ENCODE results near the gene RNASE8. TPM values are rescaled to one million over a fixed set of nuclear protein-coding genes. Genes with fewer than 3 reads are reported as not detected.

Gene RNASE8
- total RNA-seq, 1 experiment from 2014 or later, result not detected

DNA sequence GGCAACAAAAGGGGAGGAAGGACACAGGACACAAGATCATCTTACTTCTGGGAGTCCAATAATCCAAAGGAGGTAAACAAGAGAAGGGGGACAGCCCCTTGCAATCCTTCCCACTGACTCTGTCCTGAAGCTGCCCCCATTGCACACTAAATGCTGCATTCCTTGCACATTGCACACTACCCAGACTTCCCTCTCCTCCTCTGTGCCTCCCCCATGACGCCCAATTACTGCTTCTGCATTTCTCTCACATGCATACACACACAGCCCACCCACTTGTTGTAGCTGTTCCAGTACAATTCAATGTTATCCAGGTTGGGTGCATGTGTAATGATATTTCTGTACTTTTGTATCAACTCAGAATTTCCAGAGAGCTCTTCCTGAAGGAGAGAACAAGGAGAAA lies 38.3 kb upstream of the RNASE8 start:
- POLR2A ChIA-PET (ENCODE audit: unreplicated experiment), result no interaction called here
- Histone ChIP-seq H3K9me3 (ENCODE audit: low read length) (no peaks in the 10 kb centered on the region), H3K9me2 (replicated peaks; ENCODE audit: low read length) (no peaks in the 10 kb centered on the region), H3K36me3 (ENCODE audit: low read depth, low read length) (no peaks in the 10 kb centered on the region), H3F3A (ENCODE audit: low read length, unreplicated experiment) (no peaks in the 10 kb centered on the region), H3K27ac (ENCODE audit: low read length) (no peak overlapping the region), H3K4me2 (ENCODE audit: low read length) (no peak overlapping the region), H3K27me3 (ENCODE audit: low read length) (peaks cover 52% of the 10 kb centered on the region), H3K4me3 (ENCODE audit: low read length) (no peak overlapping the region), H3K4me1 (ENCODE audit: insufficient read depth, low read length) (0 out of 2 replicates have a peak, but pooled peaks cover under 1% of the 10 kb centered on the region), H3K9ac (ENCODE audit: low read length) (no peak overlapping the region), H2AFZ (ENCODE audit: low read length) (no peak overlapping the region), H4K20me1 (ENCODE audit: low read length) (no peaks in the 10 kb centered on the region), H3K79me2 (ENCODE audit: low read length) (no peaks in the 10 kb centered on the region)
- no peak for ATAC-seq
- intact Hi-C loops (cut with micrococcal nuclease), result no loop called here
- CTCF ChIA-PET, result no interaction called here
- TF ChIP-seq EZH2 (IDR thresholded peaks at IDR 0.05; ENCODE audit: low read length, unreplicated experiment), result no peak
- TF ChIP-seq EZH2phosphoT487 (IDR thresholded peaks at IDR 0.05; ENCODE audit: borderline replicate concordance, low read length), result no peak
- TF ChIP-seq, protein P1, sequence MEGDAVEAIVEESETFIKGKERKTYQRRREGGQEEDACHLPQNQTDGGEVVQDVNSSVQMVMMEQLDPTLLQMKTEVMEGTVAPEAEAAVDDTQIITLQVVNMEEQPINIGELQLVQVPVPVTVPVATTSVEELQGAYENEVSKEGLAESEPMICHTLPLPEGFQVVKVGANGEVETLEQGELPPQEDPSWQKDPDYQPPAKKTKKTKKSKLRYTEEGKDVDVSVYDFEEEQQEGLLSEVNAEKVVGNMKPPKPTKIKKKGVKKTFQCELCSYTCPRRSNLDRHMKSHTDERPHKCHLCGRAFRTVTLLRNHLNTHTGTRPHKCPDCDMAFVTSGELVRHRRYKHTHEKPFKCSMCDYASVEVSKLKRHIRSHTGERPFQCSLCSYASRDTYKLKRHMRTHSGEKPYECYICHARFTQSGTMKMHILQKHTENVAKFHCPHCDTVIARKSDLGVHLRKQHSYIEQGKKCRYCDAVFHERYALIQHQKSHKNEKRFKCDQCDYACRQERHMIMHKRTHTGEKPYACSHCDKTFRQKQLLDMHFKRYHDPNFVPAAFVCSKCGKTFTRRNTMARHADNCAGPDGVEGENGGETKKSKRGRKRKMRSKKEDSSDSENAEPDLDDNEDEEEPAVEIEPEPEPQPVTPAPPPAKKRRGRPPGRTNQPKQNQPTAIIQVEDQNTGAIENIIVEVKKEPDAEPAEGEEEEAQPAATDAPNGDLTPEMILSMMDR (conservative IDR thresholded peaks at IDR 0.05; ENCODE audit: low read depth, low read length), result no peak
- BruUV-seq (replicated peaks), result no TSS peak
- no peak for DNase-seq

DNA sequence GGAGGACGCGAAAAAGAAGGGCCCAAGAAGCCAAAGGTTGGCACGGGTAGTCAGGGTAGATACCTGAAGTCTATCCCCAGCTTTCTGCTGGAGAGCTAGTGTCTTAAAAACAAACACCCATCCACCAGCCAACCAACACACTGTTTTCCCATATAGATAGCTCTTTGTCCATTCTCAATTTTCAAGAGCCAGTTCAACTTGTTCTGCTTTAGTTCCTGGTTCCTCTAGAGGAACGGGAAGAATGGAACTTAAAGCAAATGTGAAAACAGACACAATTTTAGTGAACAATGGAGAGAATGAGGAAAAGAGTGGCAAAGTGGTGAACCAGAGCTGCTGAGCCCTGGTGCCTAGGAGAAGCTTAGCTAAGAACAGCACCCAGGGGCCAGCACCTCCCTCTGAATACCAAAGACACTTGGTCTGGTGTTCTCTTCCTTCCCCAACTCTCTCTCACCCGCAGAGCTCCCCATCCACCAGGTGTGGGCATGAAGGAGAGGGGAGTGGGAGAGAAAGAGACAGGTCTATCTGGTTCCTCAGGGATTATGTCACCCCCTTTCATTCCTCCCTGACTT lies 36.6 kb upstream of the RNASE8 start:
- Histone ChIP-seq H3K27me3 (ENCODE audit: low read length) (peaks cover 65% of the 10 kb centered on the region), H3K4me3 (ENCODE audit: low read length) (no peak overlapping the region), H3F3A (ENCODE audit: low read length, unreplicated experiment) (no peaks in the 10 kb centered on the region), H3K36me3 (ENCODE audit: low read depth, low read length) (no peaks in the 10 kb centered on the region), H3K4me1 (ENCODE audit: insufficient read depth, low read length) (0 out of 2 replicates have a peak, but pooled peaks cover 4% of the 10 kb centered on the region), H2AFZ (ENCODE audit: low read length) (no peak overlapping the region), H4K20me1 (ENCODE audit: low read length) (no peaks in the 10 kb centered on the region), H3K79me2 (ENCODE audit: low read length) (no peaks in the 10 kb centered on the region), H3K9me3 (ENCODE audit: low read length) (no peaks in the 10 kb centered on the region), H3K27ac (ENCODE audit: low read length) (no peak overlapping the region), H3K4me2 (ENCODE audit: low read length) (no peak overlapping the region), H3K9me2 (replicated peaks; ENCODE audit: low read length) (no peaks in the 10 kb centered on the region), H3K9ac (ENCODE audit: low read length) (no peak overlapping the region)
- BruUV-seq (replicated peaks), result no TSS peak
- ChIA-PET CTCF (no interaction called here), POLR2A (ENCODE audit: unreplicated experiment) (no interaction called here)
- ATAC-seq (no peak), DNase-seq (no peak)
- intact Hi-C loops (cut with micrococcal nuclease), result no loop called here
- TF ChIP-seq EZH2phosphoT487 (IDR thresholded peaks at IDR 0.05; ENCODE audit: borderline replicate concordance, low read length) (no peak), EZH2 (IDR thresholded peaks at IDR 0.05; ENCODE audit: low read length, unreplicated experiment) (no peak)
- TF ChIP-seq, protein P1 (conservative IDR thresholded peaks at IDR 0.05; ENCODE audit: low read depth, low read length), result no peak

DNA sequence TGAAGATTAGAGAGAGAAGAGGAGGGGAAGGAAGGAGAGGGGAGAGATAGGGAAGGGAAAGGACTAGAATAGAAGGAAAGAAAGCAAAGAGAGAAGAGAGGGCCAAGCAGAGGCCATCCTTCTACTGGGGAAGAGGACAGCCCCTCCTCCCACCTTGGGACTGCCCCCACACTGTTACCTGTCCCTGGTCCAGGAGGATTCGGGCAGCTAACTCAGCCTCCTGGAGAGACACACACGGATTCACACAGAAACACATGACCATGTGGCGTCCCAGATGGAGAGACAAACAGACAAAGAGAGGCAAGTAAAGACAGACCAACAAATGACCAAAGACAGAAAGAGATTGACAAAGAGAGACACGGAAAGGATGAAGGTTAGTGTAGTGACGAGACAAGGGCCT lies 34.9 kb upstream of the RNASE8 start:
- DNase-seq, result no peak
- H3K79me2 ChIP-seq (ENCODE audit: low read length), result no peaks in the 10 kb centered on the region
- H2AFZ ChIP-seq (ENCODE audit: low read length), result no peak overlapping the region
- no peak overlapping the region for H3K4me2 ChIP-seq (ENCODE audit: low read length)
- H3K27me3 ChIP-seq (ENCODE audit: low read length), result peaks cover 66% of the 10 kb centered on the region
- no peaks in the 10 kb centered on the region for H3K36me3 ChIP-seq (ENCODE audit: low read depth, low read length)
- H3K4me1 ChIP-seq (ENCODE audit: insufficient read depth, low read length), result 0 out of 2 replicates have a peak, but pooled peaks cover 4% of the 10 kb centered on the region
- intact Hi-C loops (cut with micrococcal nuclease), result no loop called here
- H3K4me3 ChIP-seq (ENCODE audit: low read length), result no peak overlapping the region
- no peak for TF ChIP-seq EZH2phosphoT487 (IDR thresholded peaks at IDR 0.05; ENCODE audit: borderline replicate concordance, low read length)
- POLR2A ChIA-PET (ENCODE audit: unreplicated experiment), result no interaction called here
- no peaks in the 10 kb centered on the region for H4K20me1 ChIP-seq (ENCODE audit: low read length)
- H3K9ac ChIP-seq (ENCODE audit: low read length), result no peak overlapping the region
- CTCF ChIA-PET, result no interaction called here
- no TSS peak for BruUV-seq (replicated peaks)
- H3K9me2 ChIP-seq (replicated peaks; ENCODE audit: low read length), result no peaks in the 10 kb centered on the region
- no peaks in the 10 kb centered on the region for H3K9me3 ChIP-seq (ENCODE audit: low read length)
- no peaks in the 10 kb centered on the region for H3F3A ChIP-seq (ENCODE audit: low read length, unreplicated experiment)
- H3K27ac ChIP-seq (ENCODE audit: low read length), result no peak overlapping the region
- ATAC-seq, result no peak

All from PC-3 (cell line).